ENCODE data around the gene FNIP1. TPM values are rescaled to one million over a fixed set of nuclear protein-coding genes. Genes with fewer than 3 reads are reported as not detected.
"Not testable (repeated sequence)": the region's sequence is repeated elsewhere in the genome, so short reads cannot be mapped to it uniquely, and the experiment has no call there.

The FNIP1 gene
- 16.4 and 26.4 TPM in 2 replicates for total RNA-seq (2014; rRNA removed; shearing (Covaris generic))

GRCh38 chr5:131796793-131797693 is at the start of gene FNIP1:
Gene FNIP1, minus strand, starts transcription at chr5:131797017. Its CDS starts 96 bp downstream, at chr5:131796921.
- in situ Hi-C loops (cut with HindIII; ENCODE audit: low sequenced_read_pairs), result no loop called here

GRCh38 chr5:131846536-131846935 is 49.7 kb upstream of the FNIP1 start:
- no peak for DNase-seq (ENCODE audit: low spot score)
- in situ Hi-C loops (cut with HindIII; ENCODE audit: low sequenced_read_pairs), result no loop called here

More at GRCh38 chr5:131796793-131797693, at the start of gene FNIP1:
- DNase-seq (ENCODE audit: low spot score), result peak; percentile 98

- no peak for DNase-seq (ENCODE audit: low spot score)
- in situ Hi-C loops (cut with HindIII; ENCODE audit: low sequenced_read_pairs), result no loop called here
These were observed 49.0 kb upstream of the FNIP1 start for GRCh38 chr5:131845828-131846227.

- DNase-seq (ENCODE audit: low spot score); in situ Hi-C loops (cut with HindIII; ENCODE audit: low sequenced_read_pairs): not testable (repeated sequence)
These were observed 46.2 kb upstream of the FNIP1 start for GRCh38 chr5:131842971-131843370.

GRCh38 chr5:131832702-131833101 is 35.9 kb upstream of the FNIP1 start:
- DNase-seq (ENCODE audit: low spot score); in situ Hi-C loops (cut with HindIII; ENCODE audit: low sequenced_read_pairs): not testable (repeated sequence)

DNA sequence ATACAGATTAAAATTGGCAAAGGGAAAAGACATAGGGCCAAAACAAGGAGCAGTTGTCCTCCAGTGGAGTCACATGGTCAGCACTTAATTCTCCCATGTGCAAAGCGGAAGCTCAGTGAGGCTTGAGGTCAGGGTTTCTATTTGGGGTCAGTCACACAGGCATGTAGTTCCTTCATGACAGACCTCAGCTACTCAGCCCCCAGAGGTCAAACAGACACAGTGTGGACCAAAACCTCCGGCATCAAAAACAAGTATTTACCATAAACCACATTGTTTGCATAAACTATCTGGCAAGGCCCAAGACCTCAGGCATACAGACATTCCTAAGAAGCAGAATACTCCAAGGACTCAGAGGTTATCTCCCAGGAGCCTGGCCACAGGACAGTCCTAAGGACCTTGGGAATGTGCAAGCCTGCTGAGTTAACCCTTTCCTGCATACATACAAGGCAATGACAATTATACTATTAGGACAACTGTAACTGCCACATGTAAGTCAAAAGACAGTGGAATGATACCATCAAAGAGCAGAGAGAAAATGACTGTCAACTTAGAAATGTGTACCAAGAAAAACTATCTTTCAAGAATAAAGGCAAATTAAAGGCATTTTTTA is 28.7 kb upstream of the FNIP1 start:
- in situ Hi-C loops (cut with HindIII; ENCODE audit: low sequenced_read_pairs), result no loop called here
- DNase-seq (ENCODE audit: low spot score), result no peak

- no peak for DNase-seq (ENCODE audit: low spot score)
- in situ Hi-C loops (cut with HindIII; ENCODE audit: low sequenced_read_pairs), result no loop called here
These were observed 27.8 kb upstream of the FNIP1 start for GRCh38 chr5:131824631-131825030.

DNA sequence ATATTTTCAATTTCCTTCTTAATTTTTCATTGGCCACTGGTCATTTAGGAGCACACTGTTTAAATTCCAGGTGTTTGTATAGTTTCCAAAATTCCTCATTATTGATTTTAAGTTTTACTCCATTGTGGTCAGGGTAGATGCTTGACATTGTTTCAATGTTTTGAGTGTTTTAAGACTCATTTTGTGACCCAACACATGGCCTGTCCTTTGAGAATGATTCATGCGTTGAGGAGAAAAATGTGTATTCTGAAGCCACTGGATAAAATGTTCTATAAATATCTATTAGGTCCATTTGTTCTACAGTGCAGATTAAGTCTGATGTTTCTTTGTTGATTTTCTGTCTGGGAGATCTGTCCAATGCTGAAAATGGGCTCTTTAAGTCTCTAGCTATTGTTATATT is 24.4 kb upstream of the FNIP1 start:
- DNase-seq (ENCODE audit: low spot score), result no peak
- in situ Hi-C loops (cut with HindIII; ENCODE audit: low sequenced_read_pairs), result no loop called here

DNA sequence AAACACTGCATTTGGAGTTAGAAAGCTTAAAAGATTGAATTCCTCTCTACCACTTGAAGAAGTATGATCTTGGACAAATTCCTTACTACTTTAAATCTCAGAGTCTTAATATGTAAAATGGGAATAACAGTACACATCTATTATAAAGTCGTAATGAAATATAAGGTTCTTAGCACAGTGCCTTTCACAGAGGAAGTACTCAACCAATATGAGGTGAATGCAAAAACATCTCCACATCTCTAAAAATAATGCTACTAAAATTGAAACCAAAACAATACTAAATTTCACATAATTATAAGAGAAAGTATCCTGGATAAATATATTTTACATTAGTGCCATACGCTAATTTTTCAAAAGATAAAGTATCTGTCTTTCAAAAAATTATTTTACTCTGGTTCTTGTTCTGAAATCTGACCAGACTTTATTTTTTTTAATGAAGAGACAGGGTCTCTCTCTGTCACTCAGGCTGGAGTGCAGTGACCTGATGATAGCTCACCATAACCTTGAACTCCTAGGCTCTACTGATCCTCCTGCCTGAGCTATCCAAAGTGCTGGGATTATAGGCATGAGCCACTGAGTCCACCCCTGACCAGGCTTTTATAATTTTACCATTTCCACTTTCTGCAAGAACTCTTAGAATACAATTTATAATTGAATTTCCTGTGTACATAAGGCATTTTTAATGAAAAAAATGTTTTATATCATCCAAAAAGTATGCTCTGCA is 21.3 kb upstream of the FNIP1 start:
- in situ Hi-C loops (cut with HindIII; ENCODE audit: low sequenced_read_pairs), result no loop called here

DNA sequence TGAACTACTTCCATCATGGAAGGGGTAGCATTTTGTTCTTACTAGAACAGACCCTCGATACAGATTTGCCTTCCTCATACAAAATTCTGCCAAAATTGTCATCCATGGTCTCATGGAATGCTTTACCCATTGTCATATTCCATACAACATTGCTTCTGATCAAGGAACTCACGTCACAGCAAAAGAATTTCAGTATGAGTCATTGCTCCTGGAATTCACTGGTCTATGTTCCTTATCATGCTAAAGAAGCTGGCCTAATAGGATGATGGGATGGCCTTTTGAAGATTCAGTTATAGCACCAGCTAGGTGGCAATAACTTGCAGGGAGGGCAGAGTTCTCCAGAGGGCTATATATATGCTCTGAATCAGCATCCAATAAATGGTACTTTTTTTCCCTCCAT is 18.2 kb upstream of the FNIP1 start:
- no peak for DNase-seq (ENCODE audit: low spot score)
- in situ Hi-C loops (cut with HindIII; ENCODE audit: low sequenced_read_pairs), result no loop called here

More for the DNA sequence above, 21.3 kb upstream of the FNIP1 start:
- no peak for DNase-seq (ENCODE audit: low spot score)

DNA sequence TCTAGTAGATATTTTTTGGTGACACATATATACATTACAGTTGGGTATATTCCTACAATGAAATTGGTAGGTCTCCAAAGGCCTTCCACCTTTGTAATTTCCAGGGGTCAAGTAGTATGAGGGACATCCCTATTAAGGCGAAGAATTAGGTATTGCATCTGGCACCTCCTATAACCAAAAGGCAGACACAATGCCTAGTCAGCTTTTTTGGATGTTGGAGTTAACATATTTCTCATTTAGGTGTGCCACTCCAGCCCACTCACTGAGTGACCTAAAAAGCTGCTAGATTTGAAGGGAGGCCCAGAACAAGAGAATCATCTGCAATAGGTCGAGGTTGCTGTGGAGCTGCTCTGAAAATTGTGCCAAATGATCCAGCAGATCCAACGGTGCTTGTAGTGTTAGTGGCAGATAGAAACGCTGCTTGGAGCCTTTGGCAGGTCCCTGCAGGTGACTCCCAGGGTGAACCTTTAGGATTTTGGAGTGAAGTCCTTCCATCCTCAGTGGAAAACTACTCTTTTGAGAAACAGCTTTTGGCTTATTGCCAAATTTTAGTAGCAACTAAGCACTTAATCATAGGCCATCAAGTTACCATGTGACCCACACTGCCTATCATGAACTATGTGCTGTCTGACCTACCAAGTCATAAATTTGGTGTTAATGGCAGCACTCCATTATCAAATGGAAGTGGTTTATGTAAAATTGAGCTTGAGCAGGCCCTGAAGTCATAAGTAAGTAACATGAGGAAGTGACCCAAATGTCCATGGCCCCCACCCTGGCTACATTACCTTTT is 15.7 kb upstream of the FNIP1 start:
- in situ Hi-C loops (cut with HindIII; ENCODE audit: low sequenced_read_pairs), result no loop called here
- peak; percentile 8 for DNase-seq (ENCODE audit: low spot score)

DNA sequence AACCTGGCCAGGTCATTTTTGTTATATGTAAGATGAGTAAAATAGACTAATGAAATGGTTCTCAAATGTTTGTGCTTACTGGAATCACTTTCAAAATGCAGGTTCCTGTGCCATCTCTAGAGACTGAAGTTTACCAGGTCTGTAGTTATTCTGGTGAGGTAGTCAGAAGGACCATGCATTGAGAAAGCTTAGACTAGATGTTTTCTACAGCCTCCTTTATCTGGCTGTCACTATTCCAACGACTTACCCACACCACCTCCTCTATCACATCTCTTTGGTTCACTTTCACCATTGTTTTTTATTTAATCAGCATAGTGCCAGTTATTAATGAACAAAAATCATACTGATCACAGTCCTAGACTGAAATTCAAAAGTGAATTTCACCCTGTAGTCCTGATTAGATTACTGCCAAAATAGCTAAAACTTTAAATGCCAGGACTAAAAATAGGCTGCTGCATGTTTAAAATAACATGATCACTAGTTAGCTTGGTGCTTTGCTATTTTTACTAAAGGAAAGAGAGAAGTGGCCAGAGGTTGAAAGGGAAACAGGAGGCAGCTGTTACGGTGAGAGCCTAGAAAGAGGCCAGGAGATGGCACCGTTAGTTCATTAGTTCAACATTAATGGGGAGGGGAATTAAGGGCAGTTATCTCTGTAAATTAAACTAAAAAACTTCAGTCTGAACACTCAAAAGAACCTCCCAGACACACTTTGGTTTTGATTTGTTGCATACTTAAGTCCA is 13.9 kb upstream of the FNIP1 start:
- in situ Hi-C loops (cut with HindIII; ENCODE audit: low sequenced_read_pairs), result no loop called here
- no peak for DNase-seq (ENCODE audit: low spot score)

- in situ Hi-C loops (cut with HindIII; ENCODE audit: low sequenced_read_pairs), result no loop called here
- DNase-seq (ENCODE audit: low spot score), result peak; percentile 69
These were observed 681 bp downstream of the FNIP1 start for GRCh38 chr5:131795879-131796792.

DNA sequence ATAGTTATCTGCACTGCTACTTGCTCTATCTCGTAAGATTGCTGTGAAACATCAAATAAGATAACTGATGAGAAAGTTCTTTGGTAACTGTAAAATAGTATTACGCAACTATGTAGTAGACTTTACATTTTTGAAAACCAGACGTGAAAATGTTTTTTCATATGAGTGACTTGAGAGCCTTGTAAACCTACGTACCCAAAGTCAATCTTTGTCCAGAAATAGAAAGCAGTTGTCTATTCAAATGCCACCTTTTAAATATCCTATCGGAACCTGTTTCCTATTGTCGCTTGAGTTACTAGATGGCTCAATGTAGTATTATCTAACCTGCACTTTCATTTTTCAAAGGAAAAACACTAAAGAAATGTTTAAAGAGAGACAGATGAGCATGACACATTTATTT is 1.6 kb downstream of the FNIP1 start:
- no peak for DNase-seq (ENCODE audit: low spot score)
- in situ Hi-C loops (cut with HindIII; ENCODE audit: low sequenced_read_pairs), result no loop called here

- in situ Hi-C loops (cut with HindIII; ENCODE audit: low sequenced_read_pairs), result no loop called here
- DNase-seq (ENCODE audit: low spot score), result no peak
These were observed 2.2 kb downstream of the FNIP1 start for GRCh38 chr5:131794586-131794985.

DNA sequence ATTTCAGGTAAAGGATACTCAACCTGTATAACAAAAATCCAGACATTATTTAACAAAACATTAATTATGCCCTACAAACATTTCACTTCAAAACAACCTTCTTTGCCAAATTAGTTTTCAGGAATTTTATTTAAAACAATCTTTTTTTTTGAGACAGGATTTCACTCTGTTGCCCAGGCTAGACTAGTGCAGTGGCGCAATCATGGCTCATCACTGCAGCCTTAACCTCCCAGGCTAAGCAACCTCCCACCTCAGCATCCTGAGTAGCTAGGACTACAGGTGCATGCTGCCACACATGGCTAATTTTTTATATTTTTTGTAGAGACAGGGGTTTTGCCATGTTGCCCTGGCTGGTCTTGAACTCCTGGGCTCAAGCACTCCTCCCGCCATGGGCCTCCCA is 3.9 kb downstream of the FNIP1 start:
- in situ Hi-C loops (cut with HindIII; ENCODE audit: low sequenced_read_pairs), result no loop called here
- DNase-seq (ENCODE audit: low spot score), result no peak

GRCh38 chr5:131791866-131792265 is 5.0 kb downstream of the FNIP1 start:
- in situ Hi-C loops (cut with HindIII; ENCODE audit: low sequenced_read_pairs), result no loop called here
- DNase-seq (ENCODE audit: low spot score), result no peak

Data from G401 (cell line).